T47D (cell line): ENCODE data around the gene VAMP1.

Source experiments
- DNase-seq, 2 experiments: peaks; one replicate each; pipeline versions ENCODE4 v3.0.0 to v3.0.0-alpha.2; 2011 to 2012; ENCODE audit warnings: low read depth in 1 of 2, low spot score in 1 of 2
- JUND ChIP-seq: IDR thresholded peaks from 2 replicates; pipeline ENCODE4 v1.6.1; 2012; ENCODE audit warnings: low read depth
- in situ Hi-C: cut with HindIII; loops from 2 replicates; pipeline ENCODE4 v1.10.0; 2016; ENCODE audit warnings: low sequenced_read_pairs, low pct_unique_long_range_greater_than_20kb

VAMP1 gene

GRCh38 chr12:6423267-6424007 is 47.0 kb downstream of the VAMP1 start:
- TF ChIP-seq JUND, result no peak
- DNase-seq, result peak; percentile 10 to 81
- in situ Hi-C loops, result no loop called here

- in situ Hi-C loops, result no loop called here
- no peak for TF ChIP-seq JUND
- DNase-seq, result no peak
These were observed 50.1 kb downstream of the VAMP1 start for GRCh38 chr12:6420364-6420763.

GRCh38 chr12:6418796-6419195 is 51.7 kb downstream of the VAMP1 start:
- in situ Hi-C loops, result no loop called here
- no peak for DNase-seq
- TF ChIP-seq JUND, result no peak

GRCh38 chr12:6416596-6416995 is 53.9 kb downstream of the VAMP1 start:
- in situ Hi-C loops, result no loop called here
- no peak for DNase-seq
- no peak for TF ChIP-seq JUND
